IMR-90 (cell line): ENCODE results near the gene PRPF6. TPM values are rescaled to one million over a fixed set of nuclear protein-coding genes. Genes with fewer than 3 reads are reported as not detected.

Experiments used
- ATAC-seq: fragments of 200-7000 bp; cut with Tn5 transposase; 2 replicates; pipeline ENCODE4 v1.9.1; 2020; ENCODE audit warnings: low read depth, mild to moderate bottlenecking, moderate library complexity
- BruUV-seq: library from RNA; stranded (reverse); fragments of 400-500 nt; replicated peaks from 2 replicates; lab custom pipeline; 2021; lab: Mats Ljungman, UMichigan
- CTCF ChIA-PET: fragments of 300-600 bp; formaldehyde crosslinking; extraction: SDS; loops from one replicate; lab custom pipeline; 2021; ENCODE audit warnings: antibody characterized with exemption; lab: Yijun Ruan, JAX
- POLR2A ChIA-PET: fragments of 300-600 bp; sonication (Branson Sonifier 250); formaldehyde crosslinking; loops from one replicate; lab custom pipeline; 2022; ENCODE audit warnings: antibody characterized with exemption; ENCODE audit not compliant: unreplicated experiment; lab: Charles Lee
- DNase-seq: peaks from one replicate; pipeline ENCODE4 v3.0.0; 2013
- H2AFZ ChIP-seq: replicated peaks from 2 replicates; pipeline ENCODE3; 2013; ENCODE audit warnings: low read length, mild to moderate bottlenecking; ENCODE audit not compliant: poor library complexity
- H2AK5ac ChIP-seq: 2 replicates; pipeline ENCODE4 v1.6.1; 2013; ENCODE audit warnings: low read depth, low read length, inconsistent platforms
- H2AK9ac ChIP-seq: replicated peaks from 2 replicates; pipeline ENCODE3; 2013; ENCODE audit warnings: mild to moderate bottlenecking, low read depth, low read length, moderate library complexity; ENCODE audit not compliant: poor library complexity
- H2BK120ac ChIP-seq: 2 replicates; pipeline ENCODE4 v1.6.1; 2013; ENCODE audit warnings: low read depth, low read length, inconsistent platforms
- H2BK15ac ChIP-seq: 3 replicates; pipeline ENCODE4 v1.6.1; 2013; ENCODE audit warnings: low read depth, low read length, inconsistent platforms
- H2BK20ac ChIP-seq: 2 replicates; pipeline ENCODE4 v1.6.1; 2013; ENCODE audit warnings: low read depth, mild to moderate bottlenecking, inconsistent platforms, low read length, moderate library complexity
- H2BK5ac ChIP-seq: 2 replicates; pipeline ENCODE4 v1.6.1; 2013; ENCODE audit warnings: mild to moderate bottlenecking, low read depth, low read length, inconsistent platforms; ENCODE audit not compliant: poor library complexity, severe bottlenecking
- H3K14ac ChIP-seq: replicated peaks from 2 replicates; pipeline ENCODE4 v1.6.1; 2013; ENCODE audit warnings: low read depth, low read length, inconsistent platforms
- H3K18ac ChIP-seq: 2 replicates; pipeline ENCODE4 v1.6.1; 2013; ENCODE audit warnings: low read depth, low read length, control low read depth
- H3K23ac ChIP-seq: 2 replicates; pipeline ENCODE4 v1.6.1; 2013; ENCODE audit warnings: low read depth, low read length, inconsistent platforms
- H3K27ac ChIP-seq: 2 replicates; pipeline ENCODE4 v1.5.1; 2013; ENCODE audit warnings: mild to moderate bottlenecking, control low read depth, low read length; ENCODE audit not compliant: insufficient read depth
- H3K27me3 ChIP-seq: 2 replicates; pipeline ENCODE4 v1.6.1; 2013; ENCODE audit warnings: low read length; ENCODE audit not compliant: control insufficient read depth, insufficient read depth
- H3K36me3 ChIP-seq: 2 replicates; pipeline ENCODE4 v1.6.1; 2013; ENCODE audit warnings: low read length, mixed read lengths; ENCODE audit not compliant: control insufficient read depth, insufficient read depth
- H3K4ac ChIP-seq: 2 replicates; pipeline ENCODE4 v1.6.1; 2013; ENCODE audit warnings: low read depth, low read length, inconsistent platforms
- H3K4me1 ChIP-seq: 2 replicates; pipeline ENCODE4 v1.6.1; 2013; ENCODE audit warnings: low read length, mixed read lengths; ENCODE audit not compliant: control insufficient read depth, insufficient read depth
- H3K4me2 ChIP-seq: 2 replicates; pipeline ENCODE4 v1.6.1; 2013; ENCODE audit warnings: low read depth, mild to moderate bottlenecking, control low read depth, low read length, moderate library complexity
- H3K4me3 ChIP-seq: 2 replicates; pipeline ENCODE4 v1.5.1; 2013; ENCODE audit warnings: low read depth, mild to moderate bottlenecking, control low read depth, low read length, moderate library complexity; ENCODE audit not compliant: insufficient read depth
- H3K56ac ChIP-seq: 2 replicates; pipeline ENCODE4 v1.6.1; 2013; ENCODE audit warnings: low read length, inconsistent platforms; ENCODE audit not compliant: insufficient read depth; ENCODE audit errors: extremely low read depth
- H3K79me1 ChIP-seq, 2 experiments: 2 replicates each; pipeline ENCODE4 v1.6.1; 2013; ENCODE audit warnings: low read length in 2 of 2, inconsistent platforms in 1 of 2, low read depth in 1 of 2
- H3K9ac ChIP-seq: 2 replicates; pipeline ENCODE4 v1.6.1; 2013; ENCODE audit warnings: low read depth, low read length, control low read depth
- H3K9me1 ChIP-seq: 2 replicates; pipeline ENCODE4 v1.6.1; 2013; ENCODE audit warnings: low read length, inconsistent platforms; ENCODE audit not compliant: insufficient read depth
- H3K9me3 ChIP-seq: 2 replicates; pipeline ENCODE4 v1.6.1; 2013; ENCODE audit warnings: low read length; ENCODE audit not compliant: control insufficient read depth, insufficient read depth
- H4K20me1 ChIP-seq: 2 replicates; pipeline ENCODE4 v1.6.1; 2013; ENCODE audit warnings: low read length, inconsistent platforms; ENCODE audit not compliant: insufficient read depth
- H4K5ac ChIP-seq: 2 replicates; pipeline ENCODE4 v1.6.1; 2013; ENCODE audit warnings: mild to moderate bottlenecking, low read depth, low read length, control low read depth
- H4K8ac ChIP-seq, 2 experiments: 2 replicates each; pipeline ENCODE4 v1.6.1; 2013; ENCODE audit warnings: low read depth in 2 of 2, low read length in 2 of 2, control low read depth in 1 of 2, inconsistent platforms in 1 of 2
- H4K91ac ChIP-seq: 2 replicates; pipeline ENCODE4 v1.6.1; 2013; ENCODE audit warnings: low read depth, low read length, inconsistent platforms; ENCODE audit not compliant: insufficient read depth
- BHLHE40 ChIP-seq: fragments of 150-350 bp; IDR thresholded peaks from 2 replicates; pipeline ENCODE4 v1.6.1; 2016; ENCODE audit warnings: mild to moderate bottlenecking, low read depth, low read length
- CEBPB ChIP-seq: IDR thresholded peaks from 2 replicates; pipeline ENCODE4 v1.6.1; 2012; ENCODE audit warnings: low read depth, low read length, improper control_type of control experiment
- CTCF ChIP-seq: conservative IDR thresholded peaks from 2 replicates; pipeline ENCODE4 v1.5.1; 2012; ENCODE audit warnings: mild to moderate bottlenecking, low read depth, low read length, improper control_type of control experiment
- ELK1 ChIP-seq: fragments of 150-350 bp; IDR thresholded peaks from 2 replicates; pipeline ENCODE4 v1.6.1; 2016; ENCODE audit warnings: low read depth, mild to moderate bottlenecking, low read length, moderate library complexity, borderline replicate concordance
- FOS ChIP-seq: fragments of 150-350 bp; IDR thresholded peaks from 2 replicates; pipeline ENCODE4 v1.6.1; 2016; ENCODE audit warnings: low read depth, low read length
- MXI1 ChIP-seq: IDR thresholded peaks from 2 replicates; pipeline ENCODE4 v1.6.1; 2012; ENCODE audit warnings: low read depth, mild to moderate bottlenecking, low read length, moderate library complexity, borderline replicate concordance
- RAD21 ChIP-seq: IDR thresholded peaks from 2 replicates; pipeline ENCODE4 v1.6.1; 2012; ENCODE audit warnings: low read length, improper control_type of control experiment
- RCOR1 ChIP-seq: IDR thresholded peaks from 2 replicates; pipeline ENCODE4 v1.6.1; 2012; ENCODE audit warnings: mild to moderate bottlenecking, low read length, improper control_type of control experiment; ENCODE audit not compliant: insufficient replicate concordance
- SMC3 ChIP-seq: fragments of 150-350 bp; IDR thresholded peaks from 2 replicates; pipeline ENCODE4 v1.6.1; 2016; ENCODE audit warnings: low read depth, mild to moderate bottlenecking, antibody characterized with exemption, low read length, moderate library complexity
- USF2 ChIP-seq: fragments of 150-350 bp; IDR thresholded peaks from 2 replicates; pipeline ENCODE4 v1.6.1; 2017; ENCODE audit warnings: mild to moderate bottlenecking, antibody characterized with exemption, low read length, low read depth
- WGBS, 2 experiments: methylation state at CpG; one replicate each; pipeline versions ENCODE4 v1.1.5 to v1.1.7; 2013; ENCODE audit warnings: missing lambda C conversion rate in 2 of 2; ENCODE audit not compliant: insufficient read length in 1 of 2; ENCODE audit errors: extremely low coverage in 2 of 2; 5-methylcytosine and 5-hydroxymethylcytosine counted together
- dilution Hi-C: fragments of 300-500 bp; cut with HindIII; formaldehyde crosslinking; loops from one replicate; pipeline ENCODE4 v1.14.3; 2018; ENCODE audit warnings: low sequenced_read_pairs; ENCODE audit not compliant: unreplicated experiment
- in situ Hi-C: fragments of 300-500 bp; cut with MboI; formaldehyde crosslinking; loops from 3 replicates; pipeline ENCODE4 v1.14.3; 2019; ENCODE audit warnings: low sequenced_read_pairs, inconsistent platforms, mixed read lengths
- intact Hi-C: fragments of 100-400 bp; cut with micrococcal nuclease; formaldehyde crosslinking; loops from 2 replicates; pipeline ENCODE4 v1.10.0; 2022
- polyA plus RNA-seq, 3 experiments: library from polyadenylated mRNA; depleted of rRNA; stranded (reverse); fragments of >200 nt; gene quantifications; 2 replicates each; pipeline ENCODE4 v1.2.3, GENCODE V29; 2012; ENCODE audit warnings: low replicate concordance in 1 of 3
- total RNA-seq: library from RNA; depleted of rRNA; stranded (reverse); fragments of >200 nt; gene quantifications from 2 replicates; pipeline ENCODE4 v1.2.3, GENCODE V29; 2012

PRPF6 gene
- total and polyA plus RNA-seq, 2 of the 4 experiments (the other 2 are of a cell fraction): 43.5 to 71.3 TPM

- 93% methylated on average over 16 of the region's 28 CpGs; no CpG with 5 or more reads in 1 of the 2 experiments for WGBS, 2 experiments
- Histone ChIP-seq H3K36me3 (peaks cover 38% of the 10 kb centered on the region), H3K9me3 (no peaks in the 10 kb centered on the region), H3K23ac (no peak overlapping the region), H2AFZ (no peak overlapping the region), H3K56ac (no peak overlapping the region), H4K20me1 (no peaks in the 10 kb centered on the region; the same call in 1 of the 2 replicates), H4K8ac (no peak overlapping the region), H2BK20ac (no peak overlapping the region), H3K9ac (no peak overlapping the region), H4K5ac (no peak overlapping the region), H2BK15ac (no peak overlapping the region), H3K4ac (no peak overlapping the region), H3K9me1 (peaks cover 3% of the 10 kb centered on the region; the same call in 1 of the 2 replicates), H4K91ac (no peak overlapping the region), H3K14ac (no peak overlapping the region), H3K4me3 (no peak overlapping the region), H2BK5ac (no peak overlapping the region), H2AK5ac (no peak overlapping the region; the same call in 1 of the 2 replicates), H3K79me1 (peaks cover 12 to 25% of the 10 kb centered on the region in 2 experiments), H2BK120ac (no peak overlapping the region), H2AK9ac (no peak overlapping the region), H3K4me1 (peaks cover 7% of the 10 kb centered on the region), H3K27ac (no peak overlapping the region), H3K18ac (no peak overlapping the region), H3K27me3 (no peaks in the 10 kb centered on the region), H3K4me2 (no peak overlapping the region)
- intact Hi-C loops: no loop called here
- no TSS peak for BruUV-seq
- dilution Hi-C loops: no loop called here
- ChIA-PET CTCF (no interaction called here), POLR2A (no interaction called here)
- in situ Hi-C loops: no loop called here
- TF ChIP-seq MXI1: no peak
- no peak for TF ChIP-seq CEBPB
- TF ChIP-seq BHLHE40: no peak
- no peak for TF ChIP-seq SMC3
- TF ChIP-seq RAD21: no peak
- TF ChIP-seq USF2: no peak
- no peak for TF ChIP-seq CTCF
- TF ChIP-seq RCOR1: no peak
- TF ChIP-seq FOS: no peak
- no peak for TF ChIP-seq ELK1
- DNase-seq (no peak), ATAC-seq (no peak)
Observed at GRCh38 chr20:63967330-63968135, 13.4 kb upstream of the PRPF6 start.
